H1 (cell line): ENCODE data around the gene S100P. TPM values are rescaled to one million over a fixed set of nuclear protein-coding genes. Genes with fewer than 3 reads are reported as not detected.

Experiments
- CTCF ChIA-PET: fragments of 300-600 bp; sonication (Branson Sonifier 250); formaldehyde crosslinking; loops from one replicate; lab custom pipeline; 2021; ENCODE audit not compliant: partially characterized antibody; lab: Charles Lee
- POLR2A ChIA-PET: fragments of 300-600 bp; sonication (Branson Sonifier 250); formaldehyde crosslinking; loops from one replicate; lab custom pipeline; 2021; ENCODE audit warnings: inconsistent platforms; ENCODE audit not compliant: partially characterized antibody; lab: Charles Lee
- DNase-seq, 2 experiments: peaks; one replicate each; pipeline versions ENCODE4 v3.0.0 to v3.0.0-alpha.2; 2010 to 2022; ENCODE audit warnings: low spot score in 2 of 2, low read depth in 1 of 2, mixed read lengths in 1 of 2
- FAIRE-seq: peaks from 2 replicates; lab custom pipeline; 2011; peaks lifted over from hg19 to GRCh38; lab: Jason Lieb, UNC
- H2AFZ ChIP-seq: 2 replicates; pipeline ENCODE4 v1.8.1; 2012; ENCODE audit warnings: low read length, inconsistent platforms
- H2AK5ac ChIP-seq: 2 replicates; pipeline ENCODE4 v1.6.1; 2013; ENCODE audit warnings: low read depth, low read length
- H2BK120ac ChIP-seq: replicated peaks from 2 replicates; pipeline ENCODE3; 2013; ENCODE audit warnings: low read depth, low read length, inconsistent platforms
- H2BK12ac ChIP-seq: 2 replicates; pipeline ENCODE4 v1.6.1; 2013; ENCODE audit warnings: low read depth, low read length
- H2BK15ac ChIP-seq: 2 replicates; pipeline ENCODE4 v1.6.1; 2013; ENCODE audit warnings: low read length
- H2BK20ac ChIP-seq: 2 replicates; pipeline ENCODE4 v1.6.1; 2013; ENCODE audit warnings: low read length
- H2BK5ac ChIP-seq: 2 replicates; pipeline ENCODE4 v1.6.1; 2013; ENCODE audit warnings: low read depth, low read length
- H3K14ac ChIP-seq: 2 replicates; pipeline ENCODE4 v1.6.1; 2013; ENCODE audit warnings: inconsistent platforms; ENCODE audit not compliant: insufficient read length
- H3K18ac ChIP-seq: 2 replicates; pipeline ENCODE4 v1.6.1; 2013; ENCODE audit warnings: low read length; ENCODE audit errors: extremely low read depth
- H3K23ac ChIP-seq: 2 replicates; pipeline ENCODE4 v1.6.1; 2013; ENCODE audit warnings: inconsistent platforms; ENCODE audit not compliant: insufficient read length
- H3K23me2 ChIP-seq: 2 replicates; pipeline ENCODE4 v1.6.1; 2013; ENCODE audit warnings: low read depth, low read length
- H3K27ac ChIP-seq: 2 replicates; pipeline ENCODE4 v1.6.1; 2011; ENCODE audit warnings: low read depth, low read length, inconsistent platforms
- H3K27me3 ChIP-seq, 4 experiments: replicated peaks in 1 of 4; 1 replicate in 1 of 4; 2 replicates in 3 of 4; pipeline versions ENCODE4 v1.6.1 to v1.8.1; 2011 to 2013; ENCODE audit warnings: low read length in 3 of 4, mild to moderate bottlenecking in 3 of 4, inconsistent platforms in 2 of 4, mixed read lengths in 2 of 4, moderate library complexity in 1 of 4; ENCODE audit not compliant: control insufficient read depth in 3 of 4, insufficient read depth in 3 of 4; ENCODE audit errors: extremely low read depth in 1 of 4
- H3K36me3 ChIP-seq, 4 experiments: 2 replicates each; pipeline versions ENCODE4 v1.6.1 to v1.8.1; 2011 to 2013; ENCODE audit warnings: mild to moderate bottlenecking in 4 of 4, low read length in 3 of 4, moderate library complexity in 2 of 4, control low read depth in 1 of 4, inconsistent platforms in 1 of 4; ENCODE audit not compliant: insufficient read depth in 4 of 4, control insufficient read depth in 2 of 4
- H3K4ac ChIP-seq: replicated peaks from 2 replicates; pipeline ENCODE3; 2013; ENCODE audit warnings: low read length, low read depth, mixed read lengths, inconsistent platforms; ENCODE audit not compliant: insufficient read length
- H3K4me1 ChIP-seq, 4 experiments: replicated peaks in 1 of 4; 1 replicate in 1 of 4; 2 replicates in 3 of 4; pipeline versions ENCODE4 v1.6.1 to v1.8.1; 2011 to 2013; ENCODE audit warnings: low read length in 3 of 4, inconsistent platforms in 2 of 4, mixed read lengths in 1 of 4; ENCODE audit not compliant: insufficient read depth in 4 of 4, control insufficient read depth in 3 of 4
- H3K4me2 ChIP-seq, 2 experiments: 2 replicates each; pipeline versions ENCODE4 v1.6.1 to v1.8.1; 2011 to 2013; ENCODE audit warnings: low read depth in 2 of 2, low read length in 2 of 2, control low read depth in 1 of 2, inconsistent platforms in 1 of 2, mild to moderate bottlenecking in 1 of 2; ENCODE audit not compliant: insufficient read depth in 1 of 2
- H3K4me3 ChIP-seq, 4 experiments: fragments of 200-600, 300-600 bp in 1 of 4; sonication (generic), shearing (Covaris generic), sonication (Bioruptor Twin) in 1 of 4; 2 replicates each; pipeline versions ENCODE4 v1.5.1 to v1.8.1; 2011 to 2016; ENCODE audit warnings: low read length in 4 of 4, low read depth in 3 of 4, control low read depth in 2 of 4, inconsistent platforms in 2 of 4, mild to moderate bottlenecking in 2 of 4, mixed read lengths in 1 of 4, moderate library complexity in 1 of 4; ENCODE audit not compliant: insufficient read depth in 2 of 4; ENCODE audit errors: extremely low read depth in 1 of 4
- H3K56ac ChIP-seq: replicated peaks from 2 replicates; pipeline ENCODE3; 2013; ENCODE audit warnings: low read depth, mild to moderate bottlenecking, mixed read lengths, low read length, inconsistent platforms; ENCODE audit not compliant: insufficient read length
- H3K79me1 ChIP-seq: 2 replicates; pipeline ENCODE4 v1.6.1; 2013; ENCODE audit warnings: low read depth, low read length, control low read depth
- H3K79me2 ChIP-seq, 2 experiments: 2 replicates each; pipeline versions ENCODE4 v1.6.1 to v1.8.1; 2012 to 2013; ENCODE audit warnings: low read length in 2 of 2, mild to moderate bottlenecking in 2 of 2, inconsistent platforms in 1 of 2; ENCODE audit not compliant: insufficient read depth in 2 of 2, control insufficient read depth in 1 of 2
- H3K9ac ChIP-seq, 4 experiments: replicated peaks in 1 of 4; 1 replicate in 1 of 4; 2 replicates in 3 of 4; pipeline versions ENCODE4 v1.6.1 to v1.8.1; 2011 to 2013; ENCODE audit warnings: low read depth in 3 of 4, low read length in 3 of 4, control low read depth in 2 of 4, mild to moderate bottlenecking in 2 of 4, moderate library complexity in 2 of 4, inconsistent platforms in 1 of 4; ENCODE audit errors: extremely low read depth in 1 of 4
- H3K9me3 ChIP-seq, 2 experiments: 2 replicates each; pipeline versions ENCODE4 v1.6.1 to v1.8.1; 2012 to 2013; ENCODE audit warnings: mild to moderate bottlenecking in 2 of 2, moderate library complexity in 2 of 2, control low read depth in 1 of 2, inconsistent platforms in 1 of 2, low read depth in 1 of 2, low read length in 1 of 2, mixed read lengths in 1 of 2; ENCODE audit not compliant: insufficient read depth in 2 of 2
- H4K20me1 ChIP-seq, 2 experiments: replicated peaks in 1 of 2; 2 replicates each; pipeline versions ENCODE3 to v1.8.1; 2011 to 2013; ENCODE audit warnings: inconsistent platforms in 2 of 2, low read length in 2 of 2, mild to moderate bottlenecking in 1 of 2; ENCODE audit not compliant: insufficient read depth in 2 of 2, control insufficient read depth in 1 of 2
- H4K5ac ChIP-seq: 2 replicates; pipeline ENCODE4 v1.6.1; 2013; ENCODE audit warnings: low read length, low read depth, mixed read lengths, inconsistent platforms; ENCODE audit not compliant: insufficient read length
- H4K8ac ChIP-seq: 2 replicates; pipeline ENCODE4 v1.8.0; 2013; ENCODE audit warnings: mild to moderate bottlenecking, moderate library complexity, low read length, inconsistent platforms; ENCODE audit not compliant: insufficient read depth; ENCODE audit errors: extremely low read depth
- H4K91ac ChIP-seq: replicated peaks from 2 replicates; pipeline ENCODE3; 2013; ENCODE audit warnings: low read length, mixed read lengths, inconsistent platforms; ENCODE audit not compliant: insufficient read length
- CHD1 ChIP-seq: IDR thresholded peaks from 2 replicates; pipeline ENCODE4 v1.6.1; 2012; ENCODE audit warnings: low read depth, low read length, improper control_type of control experiment
- CREB1 ChIP-seq: IDR thresholded peaks from 2 replicates; pipeline ENCODE4 v1.6.1; 2012; ENCODE audit warnings: inconsistent platforms
- E2F6 ChIP-seq: IDR thresholded peaks from 2 replicates; pipeline ENCODE4 v1.6.1; 2012; ENCODE audit warnings: inconsistent platforms
- JUN ChIP-seq: IDR thresholded peaks from 2 replicates; pipeline ENCODE4 v1.6.1; 2011; ENCODE audit warnings: low read depth, mild to moderate bottlenecking, improper control_type of control experiment, low read length
- SIRT6 ChIP-seq: IDR thresholded peaks from one replicate; pipeline ENCODE4 v1.7.1; 2012; ENCODE audit warnings: low read length, inconsistent platforms
- SP1 ChIP-seq: IDR thresholded peaks from 2 replicates; pipeline ENCODE4 v1.6.1; 2011; ENCODE audit warnings: low read depth, low read length
- TCF12 ChIP-seq: IDR thresholded peaks from 2 replicates; pipeline ENCODE4 v1.6.1; 2011; ENCODE audit warnings: low read depth, mild to moderate bottlenecking, low read length
- USF2 ChIP-seq: IDR thresholded peaks from 2 replicates; pipeline ENCODE4 v1.6.1; 2011; ENCODE audit warnings: low read length, improper control_type of control experiment
- ZNF274 ChIP-seq: IDR thresholded peaks from 2 replicates; pipeline ENCODE4 v1.7.0; 2012; ENCODE audit warnings: low read length, borderline replicate concordance; ENCODE audit errors: extremely low read depth
- WGBS, 2 experiments: shearing (Covaris generic) in 1 of 2; methylation state at CpG; one replicate each; pipeline versions ENCODE4 v1.1.6 to v1.1.7; 2013 to 2015; ENCODE audit warnings: low lambda C conversion rate in 2 of 2, mixed read lengths in 2 of 2, inconsistent platforms in 1 of 2, low coverage in 1 of 2, missing lambda C conversion rate in 1 of 2; ENCODE audit not compliant: insufficient replicate concordance in 2 of 2, insufficient coverage in 1 of 2, insufficient read length in 1 of 2; ENCODE audit errors: extremely low coverage in 1 of 2, missing lambda C conversion rate in 1 of 2; 5-methylcytosine and 5-hydroxymethylcytosine counted together
- polyA plus RNA-seq, 7 experiments: library from polyadenylated mRNA; depleted of rRNA in 3 of 7; stranded (reverse) in 5 of 7; unstranded in 2 of 7; fragments of >200 nt in 5 of 7; fragments of 200-250 nt in 2 of 7; gene quantifications; 1 replicate in 5 of 7; 2 replicates in 1 of 7; 4 replicates in 1 of 7; pipeline versions ENCODE4 v1.2.1 to v1.2.3, GENCODE V29; 2011 to 2013; ENCODE audit warnings: missing spikeins in 2 of 7, mixed read lengths in 2 of 7
- total RNA-seq: library from RNA; stranded (reverse); fragmentation: NEBNext Ultra II Directional; extraction: Animal tissue kit (Norgen Biotek cat#: 25700); gene quantifications from 2 replicates; pipeline ENCODE4 v1.2.1, GENCODE V29; 2021

S100P gene
- total and polyA plus RNA-seq, 2 of the 8 experiments (the other 6 are each of a cell fraction or from before 2014, with no cell fraction given): not detected

- Histone ChIP-seq H3K4me3 (no peak overlapping the region), H4K8ac (no peak overlapping the region), H3K23me2 (peaks cover 6% of the 10 kb centered on the region; the same call in 1 of the 2 replicates), H3K56ac (no peak overlapping the region), H2BK20ac (no peak overlapping the region), H3K79me2 (no peaks in the 10 kb centered on the region), H3K23ac (no peak overlapping the region), H3K79me1 (no peaks in the 10 kb centered on the region), H3K27me3 (peaks cover 0 to 24% (median 16%) of the 10 kb centered on the region in 4 experiments; a peak in 5 of 7 replicates), H3K18ac (no peak overlapping the region), H3K27ac (no peak overlapping the region), H4K91ac (no peak overlapping the region), H2BK15ac (no peak overlapping the region), H4K20me1 (no peaks in the 10 kb centered on the region), H2BK120ac (no peak overlapping the region), H3K14ac (no peak overlapping the region), H3K4me2 (no peak overlapping the region), H3K9ac (no peak overlapping the region), H3K4ac (no peak overlapping the region), H4K5ac (no peak overlapping the region), H2AK5ac (no peak overlapping the region), H3K36me3 (no peaks in the 10 kb centered on the region), H2BK12ac (no peak overlapping the region), H3K9me3 (no peaks in the 10 kb centered on the region), H2BK5ac (no peak overlapping the region), H3K4me1 (no peaks in the 10 kb centered on the region; a peak in 2 of 7 replicates), H2AFZ (no peak overlapping the region)
- CTCF ChIA-PET: interaction anchor here (0.6 to 2.0 kb wide), 3 partner anchors 25 to 418 kb away, joined by 3 to 8 read pairs (median 6); no protein-coding TSS in a partner anchor
- no peak for DNase-seq
- POLR2A ChIA-PET: no interaction called here
- TF ChIP-seq CHD1: no peak
- TF ChIP-seq JUN: no peak
- TF ChIP-seq CREB1: no peak
- no peak for TF ChIP-seq USF2
- TF ChIP-seq SP1: no peak
- no peak for TF ChIP-seq ZNF274
- TF ChIP-seq SIRT6: no peak
- TF ChIP-seq TCF12: no peak
- no peak for TF ChIP-seq E2F6
- 73% methylated on average over 4 of the region's 5 CpGs; no CpG with 5 or more reads in 1 of the 2 experiments for WGBS, 2 experiments
- no peak for FAIRE-seq
Measured at GRCh38 chr4:6655924-6656323, 37.8 kb upstream of the S100P start.
